ENCODE measurements around the gene ARID3C.

- TF ChIP-seq CTCF (IDR thresholded peaks at IDR 0.05 in 2 of 3, conservative IDR thresholded peaks at IDR 0.05 in 1 of 3; ENCODE audit: borderline replicate concordance in 1 of 3, insufficient read depth in 1 of 3, low read depth in 2 of 3, low read length in 2 of 3) (no peak), EZH2 (IDR thresholded peaks at IDR 0.05) (no peak), POLR2AphosphoS5 (IDR thresholded peaks at IDR 0.05; ENCODE audit: low read depth, low read length) (no peak), SP1 (IDR thresholded peaks at IDR 0.05; ENCODE audit: low read depth) (no peak), SIN3A (IDR thresholded peaks at IDR 0.05; ENCODE audit: low read depth) (no peak), CBX3 (IDR thresholded peaks at IDR 0.05; ENCODE audit: low read depth) (no peak)
These were observed 25.6 kb upstream of the ARID3C start for GRCh38 chr9:34654323-34655051.

Measured in HCT116 (cell line).